Retina (tissue), 1 donor: ENCODE measurements around the gene SCYGR3.

Source experiments
- DNase-seq: peaks from one replicate; pipeline ENCODE4 v3.0.0-alpha.2; 2016

Gene SCYGR3, protein sequence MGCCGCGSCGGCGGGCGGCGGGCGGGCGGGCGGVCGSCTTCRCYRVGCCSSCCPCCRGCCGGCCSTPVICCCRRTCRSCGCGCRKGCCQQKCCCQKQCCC

DNA sequence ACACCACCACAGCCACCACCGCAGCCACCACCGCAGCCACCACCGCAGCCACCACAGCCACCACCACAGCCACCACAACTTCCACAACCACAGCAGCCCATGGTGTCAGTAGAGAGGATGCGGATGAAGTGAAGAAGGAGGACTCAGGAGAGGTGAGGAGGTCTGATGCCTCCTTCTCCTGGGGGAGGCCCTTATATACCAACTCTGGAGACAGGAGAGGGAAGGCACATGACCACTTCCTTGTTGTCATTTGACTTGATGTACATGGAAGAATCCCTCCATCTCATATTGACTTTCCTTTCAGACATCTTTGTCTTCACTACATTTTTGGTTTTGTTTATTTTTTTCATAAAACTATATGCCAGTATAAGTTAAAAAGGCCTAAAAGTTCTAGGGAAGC is at the start of gene SCYGR3:
SCYGR3 (minus strand) TSS at position 101 of the 400 bp plus-strand sequence; CDS start at position 101, 0 bp downstream.
- DNase-seq = no peak

DNA sequence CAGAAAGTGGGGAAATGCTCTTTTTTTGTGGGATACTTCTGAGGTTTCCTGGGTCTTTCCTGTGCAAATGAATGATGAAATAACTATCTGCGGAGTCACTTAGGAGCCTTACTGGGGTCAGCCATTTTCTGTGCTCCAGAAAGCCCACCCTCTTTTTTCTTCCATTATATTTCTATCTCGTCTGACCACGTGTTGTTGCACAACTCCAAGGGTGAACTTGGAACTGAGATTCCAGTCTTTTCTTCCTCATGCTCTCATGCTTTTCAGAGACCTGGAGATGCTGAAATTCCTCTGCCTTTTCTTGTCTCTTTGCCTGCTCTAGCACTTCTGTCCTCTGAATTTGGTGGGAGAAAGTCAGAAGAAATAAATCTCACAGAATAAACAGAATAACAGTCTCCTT is 47.2 kb upstream of the SCYGR3 start:
- no peak for DNase-seq

GRCh38 chr2:227661025-227661649 is 46.5 kb upstream of the SCYGR3 start:
- peak; percentile 53 for DNase-seq

DNA sequence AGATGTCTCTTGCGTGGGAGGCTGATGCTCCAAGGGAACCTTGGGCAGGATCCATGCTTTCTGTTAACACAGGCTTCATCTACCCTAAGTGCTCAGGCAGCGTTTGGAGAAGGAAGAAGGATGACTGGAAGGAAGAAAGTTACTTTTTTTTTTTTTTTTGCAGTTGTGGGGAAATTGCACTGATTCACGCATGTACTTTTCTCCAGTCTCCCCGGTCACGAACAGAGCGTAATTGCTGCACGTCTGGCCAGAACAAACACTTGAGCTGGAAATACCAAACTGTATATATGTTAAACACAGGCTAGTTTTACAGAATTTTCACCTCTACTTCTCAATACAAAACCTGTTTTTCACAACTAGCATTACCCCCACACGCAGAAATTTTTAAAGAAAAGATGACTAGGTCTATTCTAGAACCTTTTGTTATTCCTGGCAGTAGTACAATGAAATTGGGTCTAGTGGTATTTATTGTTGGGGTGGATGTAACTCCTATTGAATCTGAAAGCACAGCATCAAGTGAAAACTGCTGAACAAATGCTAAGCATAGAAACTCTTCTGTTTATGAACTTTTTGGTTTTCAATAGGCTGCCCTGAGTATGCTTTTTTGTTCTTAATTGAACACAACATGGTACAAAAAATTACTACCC is 42.7 kb upstream of the SCYGR3 start:
- DNase-seq = no peak

GRCh38 chr2:227655454-227655853 is 40.8 kb upstream of the SCYGR3 start:
- no peak for DNase-seq

- DNase-seq = no peak
Measured at GRCh38 chr2:227654426-227654825, 39.8 kb upstream of the SCYGR3 start.

DNA sequence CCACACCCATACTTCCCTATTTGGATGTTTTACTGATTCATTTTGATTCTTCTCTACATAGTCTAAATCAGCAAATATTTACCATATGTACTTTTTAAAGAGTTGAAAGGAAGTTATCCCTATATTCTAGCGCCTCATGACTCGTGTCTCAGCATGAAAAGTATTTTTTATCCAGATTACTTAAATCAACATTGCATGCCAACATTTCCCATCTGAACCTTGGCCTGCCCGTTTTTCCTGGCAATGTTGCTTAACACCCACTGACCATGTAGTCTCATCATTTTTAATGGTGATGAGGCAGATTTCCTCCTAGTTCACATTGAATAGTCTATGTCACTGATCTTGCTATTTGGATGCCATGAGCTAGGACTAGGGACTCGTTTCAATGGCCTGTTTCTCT is 38.8 kb upstream of the SCYGR3 start:
- DNase-seq = no peak

DNA sequence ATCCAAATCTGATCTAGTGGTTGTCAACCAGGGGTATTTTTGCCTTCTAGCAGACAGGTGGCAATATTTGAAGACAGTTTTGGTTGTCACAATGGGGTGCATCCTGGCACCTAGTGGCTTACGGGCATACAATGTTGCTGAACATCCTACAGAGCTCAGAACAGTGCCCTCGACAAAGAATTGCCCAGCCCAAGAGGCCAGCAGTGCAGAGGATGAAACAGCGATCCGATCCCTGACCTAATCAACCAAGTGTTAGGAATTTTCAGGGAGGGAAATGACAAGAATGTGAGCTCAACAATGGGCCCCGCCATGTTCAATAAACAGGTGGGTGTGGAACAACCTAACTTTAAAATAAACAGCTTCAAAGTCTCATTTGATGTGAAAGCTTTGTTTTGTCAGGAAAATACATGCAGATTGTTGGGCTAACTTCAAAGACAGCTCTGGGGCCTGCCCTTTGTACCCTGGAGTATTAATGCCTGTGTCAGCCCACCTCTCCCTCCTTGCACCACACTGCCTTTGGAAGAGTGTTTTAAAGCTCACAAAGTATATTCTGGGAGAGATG is 29.4 kb upstream of the SCYGR3 start:
- no peak for DNase-seq

DNA sequence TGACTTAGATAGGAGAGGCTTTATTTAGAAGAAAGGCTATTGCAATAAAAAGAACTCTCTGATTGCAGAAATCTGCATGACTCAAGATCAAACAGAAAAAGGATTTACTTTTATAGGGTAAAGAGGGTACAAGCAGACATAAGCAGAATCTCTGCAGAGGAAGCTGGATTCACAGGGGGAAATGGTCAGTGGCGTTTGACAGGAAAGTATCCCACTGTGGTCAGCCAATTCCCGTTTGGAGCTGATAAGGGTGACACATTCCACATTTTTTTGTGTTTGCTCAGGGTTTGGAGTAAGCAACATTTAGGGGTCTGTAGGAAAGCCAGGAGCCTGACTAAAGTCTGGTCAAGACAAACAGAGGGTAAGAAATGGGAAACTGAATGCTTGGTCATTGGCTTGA is 28.0 kb upstream of the SCYGR3 start:
- no peak for DNase-seq

DNA sequence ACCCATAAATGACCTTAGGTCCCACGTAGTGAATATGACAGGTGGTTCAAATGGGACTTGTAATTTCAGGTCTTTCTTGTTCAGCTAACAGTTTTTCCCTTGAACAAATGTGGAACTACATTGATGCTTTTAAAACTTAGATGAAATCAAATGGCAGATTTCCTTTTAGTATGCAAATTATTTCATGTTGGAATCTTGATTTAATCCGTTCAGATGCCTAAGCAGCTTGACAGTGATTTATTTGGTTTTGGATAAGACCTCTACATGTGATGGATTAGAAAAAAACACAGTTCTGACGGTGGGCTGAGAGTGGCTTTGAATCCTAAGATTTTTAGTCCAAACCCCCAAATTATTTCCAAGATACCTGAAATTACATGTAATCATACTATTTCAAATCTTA is 19.6 kb upstream of the SCYGR3 start:
- DNase-seq = no peak

- no peak for DNase-seq
Measured at GRCh38 chr2:227632827-227633226, 18.2 kb upstream of the SCYGR3 start.

- no peak for DNase-seq
Measured at GRCh38 chr2:227630322-227630721, 15.7 kb upstream of the SCYGR3 start.

- DNase-seq = no peak
Measured at GRCh38 chr2:227629435-227629834, 14.8 kb upstream of the SCYGR3 start.

DNA sequence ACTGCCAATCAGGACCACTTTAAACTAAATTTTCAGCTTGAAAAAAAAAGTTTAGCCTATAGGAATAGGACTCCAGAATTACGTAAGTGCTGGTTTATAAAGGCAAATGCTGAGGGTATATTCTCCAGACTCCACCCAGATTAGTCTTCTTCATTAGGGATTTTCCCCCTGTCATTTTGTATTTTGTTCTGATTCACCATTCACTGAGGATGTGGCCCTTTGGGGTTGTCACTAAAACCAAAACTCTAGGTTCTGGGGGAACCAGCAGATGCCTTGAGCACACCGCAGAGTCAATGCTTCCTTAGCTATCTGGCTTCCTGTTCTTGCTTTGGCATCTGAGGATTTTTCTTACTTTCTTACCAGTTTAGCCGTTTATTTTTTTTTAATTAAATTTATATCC is 13.1 kb upstream of the SCYGR3 start:
- no peak for DNase-seq

DNA sequence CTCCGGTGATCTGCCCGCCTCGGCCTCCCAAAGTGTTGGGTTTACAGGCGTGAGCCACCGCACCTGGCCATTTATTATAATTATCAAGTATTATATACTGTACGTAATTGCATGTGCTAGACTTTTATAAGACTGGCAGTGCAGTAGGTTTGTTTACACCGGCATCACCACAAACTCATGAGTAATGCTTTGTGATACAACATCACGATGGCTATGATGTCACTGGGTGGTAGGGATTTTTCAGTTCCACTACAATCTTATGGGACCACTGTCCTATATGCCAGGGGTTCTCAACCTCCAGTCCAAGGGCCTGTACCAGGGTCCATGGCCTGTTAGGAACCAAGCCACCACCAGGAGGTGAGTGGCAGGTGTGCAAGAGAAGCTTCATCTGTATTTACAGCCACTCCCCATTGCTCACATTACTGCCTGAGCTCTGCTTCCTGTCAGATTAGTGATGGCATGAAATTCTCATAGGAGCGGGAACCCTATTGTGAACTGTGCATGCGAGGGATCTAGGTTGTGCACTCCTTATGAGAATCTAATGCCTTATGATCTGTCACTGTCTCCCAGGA is 12.0 kb upstream of the SCYGR3 start:
- DNase-seq = no peak

GRCh38 chr2:227625420-227625819 is 10.8 kb upstream of the SCYGR3 start:
- DNase-seq = no peak

GRCh38 chr2:227623226-227623625 is 8.6 kb upstream of the SCYGR3 start:
- no peak for DNase-seq

GRCh38 chr2:227617316-227618230 is 2.9 kb upstream of the SCYGR3 start, which contains the start of gene SCYGR4:
Gene SCYGR4 (plus strand): TSS chr2:227617498. CDS start chr2:227617498, 0 bp downstream.
- DNase-seq = no peak

DNA sequence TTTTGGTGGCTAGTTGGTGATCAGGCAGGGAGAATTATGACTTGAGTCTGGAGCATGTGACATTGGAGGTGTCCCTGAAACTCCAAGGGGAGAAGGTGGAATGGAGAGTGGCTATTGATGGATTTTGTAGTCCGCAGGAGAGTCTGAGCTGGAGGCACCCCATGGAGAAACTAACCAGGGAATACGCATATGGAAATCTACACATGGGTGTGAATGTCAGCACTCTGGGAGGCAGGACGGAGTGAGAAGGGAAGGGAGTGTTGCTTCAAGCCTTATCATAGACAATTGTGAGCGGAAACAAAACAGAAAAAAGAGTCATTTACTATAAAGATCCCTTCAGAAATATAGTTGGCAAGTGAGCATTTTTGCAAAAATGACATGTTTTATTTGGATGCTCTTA is 2.0 kb upstream of the SCYGR3 start:
- DNase-seq = no peak

GRCh38 chr2:227615906-227616305 is 1.3 kb upstream of the SCYGR3 start:
- DNase-seq = no peak

DNA sequence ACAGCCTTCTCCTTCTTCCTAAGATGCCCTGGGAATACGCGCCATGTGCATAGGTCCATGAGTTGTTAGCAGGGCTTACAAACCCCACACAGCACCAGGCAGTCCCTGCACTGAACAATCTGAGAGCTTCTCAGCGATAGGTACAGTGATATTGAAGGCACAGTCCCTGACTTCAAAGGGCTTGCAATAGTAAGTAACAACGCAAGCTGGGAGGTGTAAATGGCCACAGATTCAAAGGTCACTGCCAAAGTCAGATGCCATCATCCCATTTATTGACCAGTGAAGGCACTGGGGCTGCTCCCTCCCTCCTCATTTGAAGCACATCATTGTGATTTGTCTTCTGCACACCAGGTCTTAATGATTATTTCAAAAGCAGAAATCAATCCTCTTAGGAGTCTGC is 541 bp upstream of the SCYGR3 start:
- DNase-seq = no peak

GRCh38 chr2:227614246-227614645 is 394 bp downstream of the SCYGR3 start:
- DNase-seq = no peak

DNA sequence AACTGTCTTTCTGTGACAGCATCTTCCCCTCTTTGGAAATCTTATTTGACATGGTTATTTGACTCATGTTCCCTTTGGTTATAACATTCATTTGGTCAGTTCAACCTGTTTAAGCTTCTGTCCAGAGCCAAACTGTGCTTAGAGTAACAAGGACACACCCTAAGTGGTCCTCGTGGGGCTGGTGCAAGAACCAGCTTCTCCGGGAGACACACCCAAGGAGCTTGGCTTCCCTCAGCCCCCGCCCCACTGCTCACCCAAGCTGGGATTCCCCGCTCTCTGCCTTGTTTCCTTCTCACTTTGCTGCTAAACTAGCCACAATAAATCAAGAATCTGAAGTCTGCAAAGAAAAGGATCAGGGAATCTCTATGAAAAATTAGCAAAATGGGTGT is 1.4 kb downstream of the SCYGR3 start:
- DNase-seq = no peak
